ENCODE measurements around the gene RAB27A.

RAB27A gene

GRCh38 chr15:55260562-55261131 is 29.0 kb downstream of the RAB27A start:
- Histone ChIP-seq H3K9me3 (ENCODE audit: insufficient read depth, low read length, severe bottlenecking) (no peaks in the 10 kb centered on the region), H3K4me1 (ENCODE audit: insufficient read depth, low read length) (no peaks in the 10 kb centered on the region), H3K9ac (ENCODE audit: low read depth, low read length) (no peak overlapping the region), H4K20me1 (ENCODE audit: insufficient read depth, low read length) (no peaks in the 10 kb centered on the region), H3K79me2 (ENCODE audit: insufficient read depth, low read length) (no peaks in the 10 kb centered on the region), H3K4me2 (ENCODE audit: insufficient read depth, low read length) (no peak overlapping the region), H3K27me3 (ENCODE audit: insufficient read depth, low read length, poor library complexity) (no peaks in the 10 kb centered on the region), H3K4me3 (ENCODE audit: low read depth in 1 of 2, low read length in 2 of 2) (no peak overlapping the region), H3K27ac (ENCODE audit: low read length) (no peak overlapping the region), H3K36me3 (ENCODE audit: insufficient read depth, low read length) (no peaks in the 10 kb centered on the region), H2AFZ (ENCODE audit: low read depth, low read length) (no peak overlapping the region)
- ATAC-seq (ENCODE audit: insufficient read depth, low read depth) (no peak), DNase-seq (no peak)
- TF ChIP-seq CTCF (IDR thresholded peaks at IDR 0.05; ENCODE audit: borderline replicate concordance, extremely low read depth, low read length, poor library complexity, severe bottlenecking) (no peak), EZH2 (IDR thresholded peaks at IDR 0.05; ENCODE audit: borderline replicate concordance, low read depth, low read length, severe bottlenecking) (no peak)

GRCh38 chr15:55257938-55258337 is 31.7 kb downstream of the RAB27A start:
- Histone ChIP-seq H3K4me3 (ENCODE audit: low read depth in 1 of 2, low read length in 2 of 2) (no peak overlapping the region), H3K79me2 (ENCODE audit: insufficient read depth, low read length) (no peaks in the 10 kb centered on the region), H3K9me3 (ENCODE audit: insufficient read depth, low read length, severe bottlenecking) (no peaks in the 10 kb centered on the region), H3K4me2 (ENCODE audit: insufficient read depth, low read length) (no peak overlapping the region), H3K9ac (ENCODE audit: low read depth, low read length) (no peak overlapping the region), H3K27ac (ENCODE audit: low read length) (no peak overlapping the region), H4K20me1 (ENCODE audit: insufficient read depth, low read length) (no peaks in the 10 kb centered on the region), H3K27me3 (ENCODE audit: insufficient read depth, low read length, poor library complexity) (no peaks in the 10 kb centered on the region), H3K4me1 (ENCODE audit: insufficient read depth, low read length) (no peaks in the 10 kb centered on the region), H2AFZ (ENCODE audit: low read depth, low read length) (no peak overlapping the region), H3K36me3 (ENCODE audit: insufficient read depth, low read length) (no peaks in the 10 kb centered on the region)
- no peak for ATAC-seq (ENCODE audit: insufficient read depth, low read depth)
- no peak for DNase-seq
- TF ChIP-seq EZH2 (IDR thresholded peaks at IDR 0.05; ENCODE audit: borderline replicate concordance, low read depth, low read length, severe bottlenecking) (no peak), CTCF (IDR thresholded peaks at IDR 0.05; ENCODE audit: borderline replicate concordance, extremely low read depth, low read length, poor library complexity, severe bottlenecking) (no peak)

GRCh38 chr15:55257012-55257670 is 32.5 kb downstream of the RAB27A start:
- no peak overlapping the region for H3K27ac ChIP-seq (ENCODE audit: low read length)
- H3K36me3 ChIP-seq (ENCODE audit: insufficient read depth, low read length) = no peaks in the 10 kb centered on the region
- no peaks in the 10 kb centered on the region for H3K4me1 ChIP-seq (ENCODE audit: insufficient read depth, low read length)
- H3K27me3 ChIP-seq (ENCODE audit: insufficient read depth, low read length, poor library complexity) = no peaks in the 10 kb centered on the region
- no peaks in the 10 kb centered on the region for H3K79me2 ChIP-seq (ENCODE audit: insufficient read depth, low read length)
- TF ChIP-seq CTCF (IDR thresholded peaks at IDR 0.05; ENCODE audit: borderline replicate concordance, extremely low read depth, low read length, poor library complexity, severe bottlenecking) = no peak
- no peak for TF ChIP-seq EZH2 (IDR thresholded peaks at IDR 0.05; ENCODE audit: borderline replicate concordance, low read depth, low read length, severe bottlenecking)
- H4K20me1 ChIP-seq (ENCODE audit: insufficient read depth, low read length) = no peaks in the 10 kb centered on the region
- no peak for ATAC-seq (ENCODE audit: insufficient read depth, low read depth)
- no peaks in the 10 kb centered on the region for H3K9me3 ChIP-seq (ENCODE audit: insufficient read depth, low read length, severe bottlenecking)
- H3K4me3 ChIP-seq (ENCODE audit: low read depth in 1 of 2, low read length in 2 of 2) = no peak overlapping the region
- no peak for DNase-seq
- H3K9ac ChIP-seq (ENCODE audit: low read depth, low read length) = no peak overlapping the region
- no peak overlapping the region for H2AFZ ChIP-seq (ENCODE audit: low read depth, low read length)
- H3K4me2 ChIP-seq (ENCODE audit: insufficient read depth, low read length) = no peak overlapping the region
